ENCODE results near the gene DICER1.
A peak's percentile ranks its signal among the peaks of the same experiment; 100 is the strongest.

DICER1 gene

GRCh38 chr14:95137164-95137803 is 20.0 kb downstream of the DICER1 start:
- Mint-ChIP-seq H3K27me3 (no peaks in the 10 kb centered on the region), H3K4me3 (no peak overlapping the region), H3K36me3 (peaks cover 29 to 32% of the 10 kb centered on the region in 2 donors), H3K9me3 (peaks cover 2 to 4% of the 10 kb centered on the region in 2 donors), H3K27ac (peak overlapping the region; percentile 73), H3K4me1 (peaks cover 36 to 63% of the 10 kb centered on the region in 2 donors)
- no peak for DNase-seq
- no peak for ATAC-seq (replicated peaks)

GRCh38 chr14:95136631-95137030 is 20.7 kb downstream of the DICER1 start:
- H3K4me3 Mint-ChIP-seq: no peak overlapping the region
- peaks cover 2 to 4% of the 10 kb centered on the region in 2 donors for H3K9me3 Mint-ChIP-seq
- no peak for ATAC-seq (replicated peaks)
- peak overlapping the region; percentile 9 for H3K27ac Mint-ChIP-seq
- no peaks in the 10 kb centered on the region for H3K27me3 Mint-ChIP-seq
- DNase-seq: no peak
- H3K4me1 Mint-ChIP-seq: peaks cover 37 to 57% of the 10 kb centered on the region in 2 donors
- peaks cover 29 to 32% of the 10 kb centered on the region in 2 donors for H3K36me3 Mint-ChIP-seq

GRCh38 chr14:95134304-95134933 is 22.9 kb downstream of the DICER1 start:
- Mint-ChIP-seq H3K27ac (no peak overlapping the region), H3K4me1 (peaks cover 31 to 52% of the 10 kb centered on the region in 2 donors), H3K36me3 (peaks cover 31 to 35% of the 10 kb centered on the region in 2 donors), H3K9me3 (peaks cover 2 to 4% of the 10 kb centered on the region in 2 donors), H3K4me3 (no peak overlapping the region), H3K27me3 (no peaks in the 10 kb centered on the region)
- DNase-seq: no peak
- no peak for ATAC-seq (replicated peaks)

- Mint-ChIP-seq H3K36me3 (peaks cover 36 to 37% of the 10 kb centered on the region in 2 donors), H3K4me3 (no peak overlapping the region), H3K4me1 (peaks cover 26 to 42% of the 10 kb centered on the region in 2 donors), H3K27ac (no peak overlapping the region), H3K9me3 (peaks cover 2 to 4% of the 10 kb centered on the region in 2 donors), H3K27me3 (no peaks in the 10 kb centered on the region)
- no peak for DNase-seq
- no peak for ATAC-seq (replicated peaks)
Observed at GRCh38 chr14:95133282-95133681, 24.0 kb downstream of the DICER1 start.

- Mint-ChIP-seq H3K4me1 (peaks cover 25 to 37% of the 10 kb centered on the region in 2 donors), H3K36me3 (peaks cover 40% of the 10 kb centered on the region in 2 donors), H3K9me3 (peaks cover 2 to 4% of the 10 kb centered on the region in 2 donors), H3K27me3 (no peaks in the 10 kb centered on the region), H3K27ac (no peak overlapping the region), H3K4me3 (no peak overlapping the region)
- ATAC-seq (replicated peaks) (no peak), DNase-seq (no peak)
Observed at GRCh38 chr14:95132760-95133159, 24.6 kb downstream of the DICER1 start.

GRCh38 chr14:95130549-95130948 is 26.8 kb downstream of the DICER1 start:
- Mint-ChIP-seq H3K4me1 (peaks cover 19 to 23% of the 10 kb centered on the region in 2 donors), H3K27me3 (no peaks in the 10 kb centered on the region), H3K4me3 (no peak overlapping the region), H3K9me3 (no peaks in the 10 kb centered on the region), H3K27ac (peak overlapping the region; percentile 25), H3K36me3 (peaks cover 31 to 37% of the 10 kb centered on the region in 2 donors)
- DNase-seq: no peak
- peak; percentile 78 to 84 for ATAC-seq (replicated peaks)

GRCh38 chr14:95128140-95128539 is 29.2 kb downstream of the DICER1 start:
- no peaks in the 10 kb centered on the region for H3K9me3 Mint-ChIP-seq
- ATAC-seq (replicated peaks) (no peak), DNase-seq (no peak)
- H3K4me1 Mint-ChIP-seq: peaks cover 11 to 14% of the 10 kb centered on the region in 2 donors
- no peak overlapping the region for H3K27ac Mint-ChIP-seq
- H3K4me3 Mint-ChIP-seq: no peak overlapping the region
- H3K27me3 Mint-ChIP-seq: no peaks in the 10 kb centered on the region
- peaks cover 34 to 44% of the 10 kb centered on the region in 2 donors for H3K36me3 Mint-ChIP-seq

GRCh38 chr14:95127531-95127911 is 29.8 kb downstream of the DICER1 start:
- H3K27ac Mint-ChIP-seq: no peak overlapping the region
- no peak for ATAC-seq (replicated peaks)
- no peaks in the 10 kb centered on the region for H3K27me3 Mint-ChIP-seq
- peaks cover 33 to 41% of the 10 kb centered on the region in 2 donors for H3K36me3 Mint-ChIP-seq
- H3K9me3 Mint-ChIP-seq: no peaks in the 10 kb centered on the region
- no peak overlapping the region for H3K4me3 Mint-ChIP-seq
- no peak for DNase-seq
- H3K4me1 Mint-ChIP-seq: peaks cover 11 to 14% of the 10 kb centered on the region in 2 donors

GRCh38 chr14:95126906-95127530 is 30.3 kb downstream of the DICER1 start:
- Mint-ChIP-seq H3K36me3 (peaks cover 34 to 42% of the 10 kb centered on the region in 2 donors), H3K9me3 (no peaks in the 10 kb centered on the region), H3K27me3 (no peaks in the 10 kb centered on the region), H3K27ac (no peak overlapping the region), H3K4me1 (peaks cover 11 to 14% of the 10 kb centered on the region in 2 donors), H3K4me3 (no peak overlapping the region)
- no peak for ATAC-seq (replicated peaks)
- no peak for DNase-seq

GRCh38 chr14:95125915-95126314 is 31.4 kb downstream of the DICER1 start:
- Mint-ChIP-seq H3K4me1 (peaks cover 9 to 10% of the 10 kb centered on the region in 2 donors), H3K36me3 (peaks cover 34 to 44% of the 10 kb centered on the region in 2 donors), H3K9me3 (no peaks in the 10 kb centered on the region), H3K27ac (no peak overlapping the region), H3K4me3 (no peak overlapping the region), H3K27me3 (no peaks in the 10 kb centered on the region)
- DNase-seq (no peak), ATAC-seq (replicated peaks) (no peak)

GRCh38 chr14:95125221-95125620 is 32.1 kb downstream of the DICER1 start:
- Mint-ChIP-seq H3K4me1 (peaks cover 4 to 8% of the 10 kb centered on the region in 2 donors), H3K4me3 (no peak overlapping the region), H3K27me3 (no peaks in the 10 kb centered on the region), H3K27ac (no peak overlapping the region), H3K36me3 (peaks cover 34 to 47% of the 10 kb centered on the region in 2 donors), H3K9me3 (no peaks in the 10 kb centered on the region)
- no peak for DNase-seq
- ATAC-seq (replicated peaks): no peak

GRCh38 chr14:95123891-95124579 is 33.3 kb downstream of the DICER1 start:
- no peaks in the 10 kb centered on the region for H3K27me3 Mint-ChIP-seq
- H3K27ac Mint-ChIP-seq: peak overlapping the region; percentile 57
- no peak for DNase-seq
- H3K4me1 Mint-ChIP-seq: peaks cover 4 to 8% of the 10 kb centered on the region in 2 donors
- ATAC-seq (replicated peaks): no peak
- peaks cover 32 to 44% of the 10 kb centered on the region in 2 donors for H3K36me3 Mint-ChIP-seq
- H3K9me3 Mint-ChIP-seq: no peaks in the 10 kb centered on the region
- no peak overlapping the region for H3K4me3 Mint-ChIP-seq

GRCh38 chr14:95122621-95122945 is 34.7 kb downstream of the DICER1 start:
- H3K4me1 Mint-ChIP-seq: peaks cover 4 to 5% of the 10 kb centered on the region in 2 donors
- peaks cover 27 to 46% of the 10 kb centered on the region in 2 donors for H3K36me3 Mint-ChIP-seq
- H3K9me3 Mint-ChIP-seq: no peaks in the 10 kb centered on the region
- H3K27me3 Mint-ChIP-seq: no peaks in the 10 kb centered on the region
- DNase-seq (no peak), ATAC-seq (replicated peaks) (no peak)
- H3K27ac Mint-ChIP-seq: no peak overlapping the region
- no peak overlapping the region for H3K4me3 Mint-ChIP-seq

- Mint-ChIP-seq H3K27me3 (no peaks in the 10 kb centered on the region), H3K4me3 (no peak overlapping the region), H3K4me1 (peaks cover 4 to 5% of the 10 kb centered on the region in 2 donors), H3K9me3 (no peaks in the 10 kb centered on the region), H3K27ac (no peak overlapping the region), H3K36me3 (peaks cover 27 to 46% of the 10 kb centered on the region in 2 donors)
- ATAC-seq (replicated peaks) (no peak), DNase-seq (no peak)
Observed at GRCh38 chr14:95121911-95122620, 35.3 kb downstream of the DICER1 start.
